Activated CD8-positive, alpha-beta T cell treated with anti-CD3 and anti-CD28 coated beads for 36 hours (primary cell): ENCODE data around the gene SLC9A5. TPM values are rescaled to one million over a fixed set of nuclear protein-coding genes. Genes with fewer than 3 reads are reported as not detected.

Experiments
- ATAC-seq: fragments of 200-7000 bp; cut with Tn5 transposase; one replicate; pipeline ENCODE4 v1.10.0; 2021; ENCODE audit warnings: mild to moderate bottlenecking, moderate library complexity
- CTCF ChIA-PET: fragments of 350-600 bp; sonication (Branson Sonifier 250); formaldehyde crosslinking; loops from one replicate; lab custom pipeline; 2021; ENCODE audit warnings: antibody characterized with exemption; lab: Charles Lee
- POLR2A ChIA-PET: fragments of 350-600 bp; sonication (Branson Sonifier 250); formaldehyde crosslinking; loops from one replicate; lab custom pipeline; 2021; ENCODE audit warnings: antibody characterized with exemption; lab: Charles Lee
- DNase-seq: peaks from one replicate; pipeline ENCODE4 v3.0.0-alpha.2; 2020
- H3K27ac Mint-ChIP-seq: one replicate; pipeline ENCODE4 v1.8.0; 2021; ENCODE audit warnings: mild to moderate bottlenecking, mixed read lengths
- H3K27me3 Mint-ChIP-seq: one replicate; pipeline ENCODE4 v1.8.0; 2021; ENCODE audit warnings: mixed read lengths
- H3K36me3 Mint-ChIP-seq: one replicate; pipeline ENCODE4 v1.8.0; 2021; ENCODE audit warnings: low read depth, mixed read lengths
- H3K4me1 Mint-ChIP-seq: one replicate; pipeline ENCODE4 v1.8.0; 2021; ENCODE audit warnings: low read depth, mixed read lengths
- H3K4me3 Mint-ChIP-seq: one replicate; pipeline ENCODE4 v1.8.0; 2021; ENCODE audit warnings: mild to moderate bottlenecking, moderate library complexity, mixed read lengths
- H3K9me3 Mint-ChIP-seq: one replicate; pipeline ENCODE4 v1.8.0; 2021; ENCODE audit warnings: mixed read lengths
- intact Hi-C: fragments of 100-400 bp; cut with micrococcal nuclease; formaldehyde crosslinking; loops from one replicate; pipeline ENCODE4 v1.10.0; 2022
- total RNA-seq, 2 experiments: library from RNA; stranded (reverse); gene quantifications; one replicate each; pipeline ENCODE4 v1.2.3, GENCODE V29; 2021
- TF ChIP-seq, protein P1 (sequence below): fragments of 200-600 bp; IDR thresholded peaks from one replicate; pipeline ENCODE4 v1.8.0; 2022; ENCODE audit warnings: antibody characterized with exemption, mild to moderate bottlenecking

The SLC9A5 gene
- total RNA-seq, 2 experiments from 2014 or later = 7.7 to 8.1 TPM

DNA sequence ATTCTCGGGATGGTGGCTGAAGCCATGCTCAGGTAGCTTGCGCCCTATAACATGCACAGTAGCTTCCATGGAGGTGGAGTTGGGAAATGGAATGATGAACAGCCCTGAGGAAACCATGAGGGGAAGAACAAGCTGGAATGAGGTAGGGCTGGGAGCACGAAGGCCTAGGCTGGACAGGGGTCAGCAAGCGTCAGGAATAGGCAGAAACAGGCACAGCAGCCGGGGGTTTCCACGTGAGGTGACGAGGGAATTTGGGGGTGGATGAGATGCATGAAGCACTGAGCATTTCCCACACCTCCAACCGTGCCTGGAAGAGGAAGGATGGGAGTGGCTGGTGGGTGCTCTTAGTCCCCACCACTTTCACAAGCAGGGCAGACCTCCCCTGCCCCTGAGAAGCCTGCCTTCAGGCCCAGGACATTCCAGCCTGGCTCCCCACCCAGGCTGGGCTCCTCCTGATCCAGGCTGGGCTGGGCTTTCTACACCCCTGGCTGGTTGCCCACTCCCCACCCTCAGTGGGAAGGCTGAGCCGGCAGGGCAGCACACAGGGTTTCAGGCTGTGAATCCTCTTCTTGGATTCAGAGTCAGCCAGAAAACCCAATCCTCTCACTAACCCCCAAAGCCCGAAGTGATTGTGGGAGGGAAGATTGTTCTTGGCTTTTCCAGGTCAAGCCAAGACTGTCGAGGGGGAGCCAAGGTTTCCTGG is 52.5 kb downstream of the SLC9A5 start:
- Mint-ChIP-seq H3K36me3 (no peaks in the 10 kb centered on the region), H3K9me3 (no peaks in the 10 kb centered on the region), H3K4me1 (no peaks in the 10 kb centered on the region), H3K4me3 (no peak overlapping the region), H3K27me3 (no peaks in the 10 kb centered on the region), H3K27ac (no peak overlapping the region)
- ChIA-PET CTCF (no interaction called here), POLR2A (interaction anchor here (0.6 kb wide), 1 partner anchor 21 kb away, joined by 3 read pairs; no protein-coding TSS in a partner anchor)
- intact Hi-C loops = no loop called here
- no peak for ATAC-seq
- TF ChIP-seq, protein P1, sequence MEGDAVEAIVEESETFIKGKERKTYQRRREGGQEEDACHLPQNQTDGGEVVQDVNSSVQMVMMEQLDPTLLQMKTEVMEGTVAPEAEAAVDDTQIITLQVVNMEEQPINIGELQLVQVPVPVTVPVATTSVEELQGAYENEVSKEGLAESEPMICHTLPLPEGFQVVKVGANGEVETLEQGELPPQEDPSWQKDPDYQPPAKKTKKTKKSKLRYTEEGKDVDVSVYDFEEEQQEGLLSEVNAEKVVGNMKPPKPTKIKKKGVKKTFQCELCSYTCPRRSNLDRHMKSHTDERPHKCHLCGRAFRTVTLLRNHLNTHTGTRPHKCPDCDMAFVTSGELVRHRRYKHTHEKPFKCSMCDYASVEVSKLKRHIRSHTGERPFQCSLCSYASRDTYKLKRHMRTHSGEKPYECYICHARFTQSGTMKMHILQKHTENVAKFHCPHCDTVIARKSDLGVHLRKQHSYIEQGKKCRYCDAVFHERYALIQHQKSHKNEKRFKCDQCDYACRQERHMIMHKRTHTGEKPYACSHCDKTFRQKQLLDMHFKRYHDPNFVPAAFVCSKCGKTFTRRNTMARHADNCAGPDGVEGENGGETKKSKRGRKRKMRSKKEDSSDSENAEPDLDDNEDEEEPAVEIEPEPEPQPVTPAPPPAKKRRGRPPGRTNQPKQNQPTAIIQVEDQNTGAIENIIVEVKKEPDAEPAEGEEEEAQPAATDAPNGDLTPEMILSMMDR = no peak
- no peak for DNase-seq

DNA sequence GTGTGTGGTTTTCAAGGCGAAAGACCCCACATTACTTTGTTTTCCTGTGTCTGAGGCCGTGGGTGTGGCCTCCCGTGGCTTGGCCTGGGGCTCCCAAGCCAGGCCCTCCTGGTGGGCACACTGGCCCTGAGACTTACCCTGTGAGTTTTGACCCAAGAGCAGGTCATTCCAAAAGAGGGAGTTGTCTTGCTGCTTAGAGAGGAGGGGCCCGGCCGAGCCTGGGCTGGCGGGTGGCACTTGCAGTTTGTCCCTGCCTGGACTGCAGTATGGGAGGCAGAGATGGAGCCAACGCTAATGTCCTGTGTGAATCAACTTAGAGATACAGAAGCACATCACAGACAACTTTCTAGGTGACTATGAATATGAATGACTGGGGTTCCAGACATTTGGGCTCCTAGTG is 53.3 kb downstream of the SLC9A5 start:
- intact Hi-C loops = no loop called here

DNA sequence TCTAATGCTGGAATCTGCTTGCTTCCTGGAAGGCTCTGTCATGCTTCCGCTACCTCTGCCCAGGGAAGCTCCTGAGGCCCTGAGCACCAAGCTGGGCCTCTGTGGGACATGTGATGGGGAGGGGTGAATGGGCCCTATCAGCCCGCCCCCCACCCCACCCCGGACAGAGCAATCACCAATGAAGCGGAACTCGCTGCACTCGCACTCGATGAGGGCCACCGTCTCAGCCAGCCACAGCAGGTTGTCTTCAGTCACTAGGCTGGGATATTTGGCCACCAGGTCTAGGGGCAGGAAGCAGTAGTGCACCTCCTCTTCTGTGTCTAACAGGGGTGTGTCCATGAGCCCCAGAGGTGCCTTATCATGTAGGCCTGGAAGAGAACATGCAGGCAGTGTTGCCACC is 54.2 kb downstream of the SLC9A5 start:
- ChIA-PET POLR2A (no interaction called here), CTCF (no interaction called here)
- no peak overlapping the region for H3K27ac Mint-ChIP-seq
- H3K36me3 Mint-ChIP-seq = no peaks in the 10 kb centered on the region
- intact Hi-C loops = no loop called here
- H3K27me3 Mint-ChIP-seq = no peaks in the 10 kb centered on the region
- H3K4me3 Mint-ChIP-seq = no peak overlapping the region
- no peaks in the 10 kb centered on the region for H3K4me1 Mint-ChIP-seq
- no peaks in the 10 kb centered on the region for H3K9me3 Mint-ChIP-seq
- no peak for DNase-seq
- TF ChIP-seq, protein P1 = no peak
- ATAC-seq = peak; percentile 66

More for the DNA sequence above, 53.3 kb downstream of the SLC9A5 start:
- Mint-ChIP-seq H3K27ac (no peak overlapping the region), H3K27me3 (no peaks in the 10 kb centered on the region), H3K36me3 (no peaks in the 10 kb centered on the region), H3K9me3 (no peaks in the 10 kb centered on the region), H3K4me1 (no peaks in the 10 kb centered on the region), H3K4me3 (no peak overlapping the region)
- no peak for DNase-seq
- ChIA-PET POLR2A (no interaction called here), CTCF (no interaction called here)
- TF ChIP-seq, protein P1 = no peak
- no peak for ATAC-seq

DNA sequence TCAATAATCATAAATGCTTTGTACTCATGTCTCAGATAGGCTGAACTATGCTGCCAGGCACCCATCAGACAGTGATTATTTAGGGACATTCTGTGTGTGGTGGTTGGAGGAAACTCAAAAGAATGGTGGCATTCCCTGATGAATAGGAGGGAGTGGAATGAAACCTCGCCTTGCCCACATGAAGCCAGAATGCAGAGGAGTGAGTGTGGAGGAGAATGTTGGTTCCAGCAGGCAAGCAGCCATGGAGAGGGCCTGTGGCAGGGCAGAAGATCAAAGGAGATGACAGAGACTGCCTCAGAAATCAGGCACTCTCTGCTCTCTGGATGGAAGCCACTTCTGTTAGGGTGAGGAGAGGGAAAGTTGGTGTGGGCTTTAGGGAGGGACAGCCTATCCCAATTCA is 55.2 kb downstream of the SLC9A5 start:
- Mint-ChIP-seq H3K36me3 (no peaks in the 10 kb centered on the region), H3K4me1 (peaks cover 4% of the 10 kb centered on the region), H3K9me3 (no peaks in the 10 kb centered on the region), H3K27me3 (peaks cover 2% of the 10 kb centered on the region), H3K27ac (no peak overlapping the region), H3K4me3 (no peak overlapping the region)
- intact Hi-C loops = no loop called here
- CTCF ChIA-PET = no interaction called here
- no peak for DNase-seq
- no peak for ATAC-seq
- TF ChIP-seq, protein P1 = no peak
- POLR2A ChIA-PET = no interaction called here

DNA sequence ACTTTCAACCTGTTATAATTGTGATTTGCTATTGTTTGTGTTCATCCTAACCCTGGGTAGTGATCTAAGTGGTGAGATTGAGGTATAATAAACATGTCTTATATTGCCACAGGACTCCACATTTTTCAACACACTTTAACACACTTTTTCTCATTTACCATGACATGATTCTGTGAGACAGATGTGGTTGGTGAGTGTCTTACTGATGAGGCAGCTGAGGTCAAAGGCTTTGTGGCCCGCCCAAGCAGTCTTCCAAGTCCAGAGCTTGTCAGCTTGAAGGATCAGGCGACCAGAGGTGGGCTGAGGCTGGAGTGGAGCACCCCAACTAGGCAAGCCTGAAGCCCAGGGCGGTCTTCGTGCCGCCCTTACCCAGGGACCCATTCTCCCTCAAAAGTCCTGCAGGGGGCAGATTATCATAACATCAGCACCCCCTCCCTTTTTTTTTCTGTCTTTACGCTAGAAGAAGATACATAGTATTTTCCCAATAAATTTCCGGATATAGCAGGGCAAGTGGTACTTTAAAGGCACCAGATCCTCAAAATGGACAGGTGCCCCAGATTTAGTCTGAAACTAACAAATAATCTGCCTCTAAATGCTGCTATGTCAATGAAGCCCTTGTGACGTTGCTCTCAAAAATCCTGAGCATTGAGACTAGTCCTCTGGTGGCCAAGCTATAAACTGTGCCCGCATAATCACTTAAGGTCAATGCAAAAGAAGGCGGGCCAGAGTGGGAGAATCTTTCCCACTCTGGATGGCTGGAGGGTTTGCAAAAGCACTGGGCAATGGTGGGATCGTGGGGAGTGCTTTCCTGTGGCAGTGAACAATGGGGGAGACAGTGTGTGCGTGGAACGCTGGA is 56.7 kb downstream of the SLC9A5 start:
- peaks cover 2% of the 10 kb centered on the region for H3K27me3 Mint-ChIP-seq
- no peaks in the 10 kb centered on the region for H3K36me3 Mint-ChIP-seq
- H3K9me3 Mint-ChIP-seq = no peaks in the 10 kb centered on the region
- ChIA-PET POLR2A (no interaction called here), CTCF (interaction anchor here (0.8 to 1.2 kb wide), 3 partner anchors 12 to 64 kb away, joined by 3 to 4 read pairs (median 4); partner anchors contain the start of genes KCTD19 and LRRC36)
- ATAC-seq (no peak), DNase-seq (no peak)
- intact Hi-C loops = no loop called here
- H3K4me1 Mint-ChIP-seq = peaks cover 10% of the 10 kb centered on the region
- TF ChIP-seq, protein P1 = no peak
- H3K27ac Mint-ChIP-seq = no peak overlapping the region
- H3K4me3 Mint-ChIP-seq = no peak overlapping the region
